HEK293 (cell line): Measurements from ENCODE around the gene TNFRSF11A.

Experiments
- FEZF1 ChIP-seq: fragments of 450-650 bp; formaldehyde crosslinking; IDR thresholded peaks from 2 replicates; pipeline ENCODE4 v1.5.1; 2016; ENCODE audit warnings: missing biosample characterization, missing genetic modification characterization
- GFI1B ChIP-seq: fragments of 450-650 bp; formaldehyde crosslinking; IDR thresholded peaks from 2 replicates; pipeline ENCODE4 v1.5.1; 2016; ENCODE audit warnings: missing biosample characterization, missing genetic modification characterization
- HOXC10 ChIP-seq: sonication (generic); formaldehyde crosslinking; IDR thresholded peaks from 2 replicates; pipeline ENCODE4 v1.8.1; 2023; ENCODE audit warnings: mild to moderate bottlenecking, missing genetic modification reagents
- HOXD13 ChIP-seq: sonication (generic); formaldehyde crosslinking; IDR thresholded peaks from 2 replicates; pipeline ENCODE4 v1.8.0; 2022; ENCODE audit warnings: missing genetic modification reagents, borderline replicate concordance
- MEIS1 ChIP-seq: sonication (generic); formaldehyde crosslinking; IDR thresholded peaks from 2 replicates; pipeline ENCODE4 v1.8.1; 2022; ENCODE audit warnings: missing genetic modification reagents, mild to moderate bottlenecking, borderline replicate concordance
- OSR2 ChIP-seq: fragments of 450-650 bp; formaldehyde crosslinking; IDR thresholded peaks from 2 replicates; pipeline ENCODE4 v1.5.1; 2016; ENCODE audit warnings: missing biosample characterization, missing genetic modification characterization
- SCRT2 ChIP-seq: fragments of 450-650 bp; formaldehyde crosslinking; IDR thresholded peaks from 2 replicates; pipeline ENCODE4 v1.5.1; 2016; ENCODE audit warnings: missing biosample characterization, missing genetic modification characterization
- ZBTB20 ChIP-seq: fragments of 450-650 bp; formaldehyde crosslinking; IDR thresholded peaks from 2 replicates; pipeline ENCODE4 v1.5.1; 2016; ENCODE audit warnings: missing biosample characterization, missing genetic modification characterization
- ZNF112 ChIP-seq: fragments of 450-650 bp; formaldehyde crosslinking; IDR thresholded peaks from 2 replicates; pipeline ENCODE4 v1.5.0; 2017; ENCODE audit warnings: missing biosample characterization, missing genetic modification characterization
- ZNF114 ChIP-seq: fragments of 450-650 bp; formaldehyde crosslinking; IDR thresholded peaks from 2 replicates; pipeline ENCODE4 v1.5.0; 2017; ENCODE audit warnings: missing biosample characterization, missing genetic modification characterization
- ZNF146 ChIP-seq: fragments of 450-650 bp; formaldehyde crosslinking; IDR thresholded peaks from 2 replicates; pipeline ENCODE4 v1.5.1; 2016; ENCODE audit warnings: missing biosample characterization, missing genetic modification characterization
- ZNF155 ChIP-seq: fragments of 450-650 bp; formaldehyde crosslinking; IDR thresholded peaks from 2 replicates; pipeline ENCODE4 v1.5.1; 2016; ENCODE audit warnings: missing biosample characterization, missing genetic modification characterization
- ZNF16 ChIP-seq: fragments of 450-650 bp; formaldehyde crosslinking; IDR thresholded peaks from 2 replicates; pipeline ENCODE4 v1.5.1; 2016; ENCODE audit warnings: low read depth, missing biosample characterization, missing genetic modification characterization
- ZNF324 ChIP-seq: fragments of 450-650 bp; formaldehyde crosslinking; IDR thresholded peaks from 2 replicates; pipeline ENCODE4 v1.5.1; 2016; ENCODE audit warnings: missing biosample characterization, missing genetic modification characterization
- ZNF391 ChIP-seq: fragments of 450-650 bp; formaldehyde crosslinking; IDR thresholded peaks from 2 replicates; pipeline ENCODE4 v1.5.1; 2016; ENCODE audit warnings: low read depth, missing biosample characterization, missing genetic modification characterization, borderline replicate concordance
- ZNF433 ChIP-seq: fragments of 450-650 bp; formaldehyde crosslinking; IDR thresholded peaks from 2 replicates; pipeline ENCODE4 v1.5.1; 2016; ENCODE audit warnings: missing biosample characterization, missing genetic modification characterization, low read depth
- ZNF530 ChIP-seq: fragments of 450-650 bp; formaldehyde crosslinking; IDR thresholded peaks from 2 replicates; pipeline ENCODE4 v1.5.1; 2016; ENCODE audit warnings: low read depth, missing biosample characterization, missing genetic modification characterization
- ZNF624 ChIP-seq: fragments of 450-650 bp; formaldehyde crosslinking; IDR thresholded peaks from 2 replicates; pipeline ENCODE4 v1.5.1; 2017; ENCODE audit warnings: missing biosample characterization, missing genetic modification characterization
- ZNF626 ChIP-seq: fragments of 450-650 bp; sonication (Bioruptor Pico); formaldehyde crosslinking; IDR thresholded peaks from 2 replicates; pipeline ENCODE4 v1.5.1; 2018; ENCODE audit warnings: missing biosample characterization, missing genetic modification characterization, inconsistent platforms
- ZNF747 ChIP-seq: fragments of 450-650 bp; formaldehyde crosslinking; IDR thresholded peaks from 2 replicates; pipeline ENCODE4 v1.5.1; 2016; ENCODE audit warnings: missing biosample characterization, missing genetic modification characterization
- ZNF76 ChIP-seq: fragments of 450-650 bp; formaldehyde crosslinking; IDR thresholded peaks from 2 replicates; pipeline ENCODE4; 2016; ENCODE audit warnings: low read depth, missing biosample characterization, missing genetic modification characterization, borderline replicate concordance
- ZSCAN16 ChIP-seq: fragments of 450-650 bp; formaldehyde crosslinking; IDR thresholded peaks from 2 replicates; pipeline ENCODE4 v1.5.1; 2016; ENCODE audit warnings: missing biosample characterization, missing genetic modification characterization
- TF ChIP-seq, protein P1 (sequence below): fragments of 450-650 bp; formaldehyde crosslinking; IDR thresholded peaks from 2 replicates; pipeline ENCODE4 v1.5.1; 2016; ENCODE audit warnings: missing biosample characterization, missing genetic modification characterization
- TF ChIP-seq, protein P2 (sequence below): fragments of 450-650 bp; formaldehyde crosslinking; optimal IDR thresholded peaks from 2 replicates; pipeline ENCODE3; 2016; ENCODE audit warnings: missing biosample characterization, mild to moderate bottlenecking, missing genetic modification characterization
- TF ChIP-seq, protein P3 (sequence below): IDR thresholded peaks from 2 replicates; pipeline ENCODE4 v1.6.1; 2011; ENCODE audit warnings: mild to moderate bottlenecking, low read depth, low read length, borderline replicate concordance
- TF ChIP-seq, protein P4 (sequence below): fragments of 450-650 bp; formaldehyde crosslinking; IDR thresholded peaks from 2 replicates; pipeline ENCODE4 v1.5.1; 2016; ENCODE audit warnings: missing biosample characterization, missing genetic modification characterization
- TF ChIP-seq, protein P5 (sequence below): fragments of 450-650 bp; formaldehyde crosslinking; IDR thresholded peaks from 2 replicates; pipeline ENCODE4 v1.5.1; 2016; ENCODE audit warnings: missing biosample characterization, missing genetic modification characterization
- TF ChIP-seq, protein P6 (sequence below): fragments of 450-650 bp; formaldehyde crosslinking; IDR thresholded peaks from 2 replicates; pipeline ENCODE4 v1.5.1; 2017; ENCODE audit warnings: missing biosample characterization, missing genetic modification characterization

TNFRSF11A gene

DNA sequence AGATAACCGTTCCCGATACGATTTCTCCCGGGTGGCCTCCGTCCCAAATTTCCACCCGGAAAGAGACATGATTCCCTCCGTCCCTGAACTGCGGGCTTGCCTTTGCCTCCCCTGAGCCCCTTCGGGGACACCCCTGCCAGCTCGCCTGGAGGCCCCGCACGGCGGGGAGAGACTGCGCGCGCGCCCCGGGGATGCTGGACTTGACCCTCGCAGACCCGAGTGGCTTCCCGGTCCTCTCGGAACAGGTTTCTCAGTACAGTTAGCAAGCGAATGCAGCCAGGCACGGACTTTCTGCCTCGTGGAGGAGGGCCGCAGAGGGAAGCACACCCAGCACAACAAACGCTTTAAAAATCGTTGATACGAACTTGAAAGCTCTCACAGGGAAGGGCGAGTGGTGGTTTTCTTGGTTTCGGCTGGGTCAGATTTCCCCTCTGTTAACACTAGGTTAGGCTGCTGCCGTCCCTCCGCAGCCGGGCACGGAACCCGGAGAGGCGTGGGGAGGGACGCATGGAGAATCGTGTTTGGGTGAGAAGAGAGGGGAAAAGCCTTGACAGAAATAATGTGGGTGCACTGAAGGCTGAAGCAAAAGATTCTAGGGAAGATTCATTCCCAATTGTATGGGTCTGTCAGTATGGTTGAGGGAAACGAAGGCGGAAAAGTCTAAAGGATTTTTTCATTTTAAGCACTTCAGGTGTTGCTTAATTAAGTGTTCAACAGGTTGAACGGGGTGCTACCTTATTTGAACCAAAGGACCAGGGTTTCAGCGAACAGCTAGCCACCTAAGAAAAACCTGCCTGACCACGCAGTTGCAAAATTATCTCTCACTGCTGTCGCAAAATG lies 916 bp downstream of the TNFRSF11A start (continued):
- TF ChIP-seq, protein P1, sequence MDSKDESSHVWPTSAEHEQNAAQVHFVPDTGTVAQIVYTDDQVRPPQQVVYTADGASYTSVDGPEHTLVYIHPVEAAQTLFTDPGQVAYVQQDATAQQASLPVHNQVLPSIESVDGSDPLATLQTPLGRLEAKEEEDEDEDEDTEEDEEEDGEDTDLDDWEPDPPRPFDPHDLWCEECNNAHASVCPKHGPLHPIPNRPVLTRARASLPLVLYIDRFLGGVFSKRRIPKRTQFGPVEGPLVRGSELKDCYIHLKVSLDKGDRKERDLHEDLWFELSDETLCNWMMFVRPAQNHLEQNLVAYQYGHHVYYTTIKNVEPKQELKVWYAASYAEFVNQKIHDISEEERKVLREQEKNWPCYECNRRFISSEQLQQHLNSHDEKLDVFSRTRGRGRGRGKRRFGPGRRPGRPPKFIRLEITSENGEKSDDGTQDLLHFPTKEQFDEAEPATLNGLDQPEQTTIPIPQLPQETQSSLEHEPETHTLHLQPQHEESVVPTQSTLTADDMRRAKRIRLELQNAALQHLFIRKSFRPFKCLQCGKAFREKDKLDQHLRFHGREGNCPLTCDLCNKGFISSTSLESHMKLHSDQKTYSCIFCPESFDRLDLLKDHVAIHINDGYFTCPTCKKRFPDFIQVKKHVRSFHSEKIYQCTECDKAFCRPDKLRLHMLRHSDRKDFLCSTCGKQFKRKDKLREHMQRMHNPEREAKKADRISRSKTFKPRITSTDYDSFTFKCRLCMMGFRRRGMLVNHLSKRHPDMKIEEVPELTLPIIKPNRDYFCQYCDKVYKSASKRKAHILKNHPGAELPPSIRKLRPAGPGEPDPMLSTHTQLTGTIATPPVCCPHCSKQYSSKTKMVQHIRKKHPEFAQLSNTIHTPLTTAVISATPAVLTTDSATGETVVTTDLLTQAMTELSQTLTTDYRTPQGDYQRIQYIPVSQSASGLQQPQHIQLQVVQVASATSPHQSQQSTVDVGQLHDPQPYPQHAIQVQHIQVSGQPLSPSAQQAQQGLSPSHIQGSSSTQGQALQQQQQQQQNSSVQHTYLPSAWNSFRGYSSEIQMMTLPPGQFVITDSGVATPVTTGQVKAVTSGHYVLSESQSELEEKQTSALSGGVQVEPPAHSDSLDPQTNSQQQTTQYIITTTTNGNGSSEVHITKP (tag by site-specific recombination), result peak; percentile 56; the same call in 1 of the 2 replicates
- no peak; the same call in 1 of the 2 replicates for TF ChIP-seq FEZF1
- peak; percentile 43; the same call in 1 of the 2 replicates for TF ChIP-seq ZNF76
- TF ChIP-seq ZNF155, result no peak
- TF ChIP-seq ZNF114 (tag by site-specific recombination), result no peak
- TF ChIP-seq ZNF146 (tag by site-specific recombination), result no peak
- TF ChIP-seq ZNF324, result no peak
- no peak for TF ChIP-seq GFI1B (tag by site-specific recombination)
- peak; percentile 93 for TF ChIP-seq SCRT2 (tag by site-specific recombination)
- TF ChIP-seq, protein P2, sequence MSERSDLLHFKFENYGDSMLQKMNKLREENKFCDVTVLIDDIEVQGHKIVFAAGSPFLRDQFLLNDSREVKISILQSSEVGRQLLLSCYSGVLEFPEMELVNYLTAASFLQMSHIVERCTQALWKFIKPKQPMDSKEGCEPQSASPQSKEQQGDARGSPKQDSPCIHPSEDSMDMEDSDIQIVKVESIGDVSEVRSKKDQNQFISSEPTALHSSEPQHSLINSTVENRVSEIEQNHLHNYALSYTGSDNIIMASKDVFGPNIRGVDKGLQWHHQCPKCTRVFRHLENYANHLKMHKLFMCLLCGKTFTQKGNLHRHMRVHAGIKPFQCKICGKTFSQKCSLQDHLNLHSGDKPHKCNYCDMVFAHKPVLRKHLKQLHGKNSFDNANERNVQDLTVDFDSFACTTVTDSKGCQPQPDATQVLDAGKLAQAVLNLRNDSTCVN (tag by site-specific recombination), result peak; percentile 66
- no peak for TF ChIP-seq ZNF530
- TF ChIP-seq ZSCAN16 (tag by site-specific recombination), result no peak
- TF ChIP-seq, protein P3, sequence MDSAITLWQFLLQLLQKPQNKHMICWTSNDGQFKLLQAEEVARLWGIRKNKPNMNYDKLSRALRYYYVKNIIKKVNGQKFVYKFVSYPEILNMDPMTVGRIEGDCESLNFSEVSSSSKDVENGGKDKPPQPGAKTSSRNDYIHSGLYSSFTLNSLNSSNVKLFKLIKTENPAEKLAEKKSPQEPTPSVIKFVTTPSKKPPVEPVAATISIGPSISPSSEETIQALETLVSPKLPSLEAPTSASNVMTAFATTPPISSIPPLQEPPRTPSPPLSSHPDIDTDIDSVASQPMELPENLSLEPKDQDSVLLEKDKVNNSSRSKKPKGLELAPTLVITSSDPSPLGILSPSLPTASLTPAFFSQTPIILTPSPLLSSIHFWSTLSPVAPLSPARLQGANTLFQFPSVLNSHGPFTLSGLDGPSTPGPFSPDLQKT, result no peak
- no peak for TF ChIP-seq ZNF433
- TF ChIP-seq, protein P4, sequence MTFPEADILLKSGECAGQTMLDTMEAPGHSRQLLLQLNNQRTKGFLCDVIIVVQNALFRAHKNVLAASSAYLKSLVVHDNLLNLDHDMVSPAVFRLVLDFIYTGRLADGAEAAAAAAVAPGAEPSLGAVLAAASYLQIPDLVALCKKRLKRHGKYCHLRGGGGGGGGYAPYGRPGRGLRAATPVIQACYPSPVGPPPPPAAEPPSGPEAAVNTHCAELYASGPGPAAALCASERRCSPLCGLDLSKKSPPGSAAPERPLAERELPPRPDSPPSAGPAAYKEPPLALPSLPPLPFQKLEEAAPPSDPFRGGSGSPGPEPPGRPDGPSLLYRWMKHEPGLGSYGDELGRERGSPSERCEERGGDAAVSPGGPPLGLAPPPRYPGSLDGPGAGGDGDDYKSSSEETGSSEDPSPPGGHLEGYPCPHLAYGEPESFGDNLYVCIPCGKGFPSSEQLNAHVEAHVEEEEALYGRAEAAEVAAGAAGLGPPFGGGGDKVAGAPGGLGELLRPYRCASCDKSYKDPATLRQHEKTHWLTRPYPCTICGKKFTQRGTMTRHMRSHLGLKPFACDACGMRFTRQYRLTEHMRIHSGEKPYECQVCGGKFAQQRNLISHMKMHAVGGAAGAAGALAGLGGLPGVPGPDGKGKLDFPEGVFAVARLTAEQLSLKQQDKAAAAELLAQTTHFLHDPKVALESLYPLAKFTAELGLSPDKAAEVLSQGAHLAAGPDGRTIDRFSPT (tag by site-specific recombination), result no peak
- TF ChIP-seq HOXD13 (CRISPR knock-in tag), result no peak
- no peak for TF ChIP-seq ZNF391 (tag by site-specific recombination)
- TF ChIP-seq ZNF16, result no peak
- peak; percentile 28; the same call in 1 of the 2 replicates for TF ChIP-seq ZBTB20
- TF ChIP-seq, protein P5, sequence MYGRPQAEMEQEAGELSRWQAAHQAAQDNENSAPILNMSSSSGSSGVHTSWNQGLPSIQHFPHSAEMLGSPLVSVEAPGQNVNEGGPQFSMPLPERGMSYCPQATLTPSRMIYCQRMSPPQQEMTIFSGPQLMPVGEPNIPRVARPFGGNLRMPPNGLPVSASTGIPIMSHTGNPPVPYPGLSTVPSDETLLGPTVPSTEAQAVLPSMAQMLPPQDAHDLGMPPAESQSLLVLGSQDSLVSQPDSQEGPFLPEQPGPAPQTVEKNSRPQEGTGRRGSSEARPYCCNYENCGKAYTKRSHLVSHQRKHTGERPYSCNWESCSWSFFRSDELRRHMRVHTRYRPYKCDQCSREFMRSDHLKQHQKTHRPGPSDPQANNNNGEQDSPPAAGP (tag by site-specific recombination), result no peak
- no peak for TF ChIP-seq ZNF626
- TF ChIP-seq, protein P6, sequence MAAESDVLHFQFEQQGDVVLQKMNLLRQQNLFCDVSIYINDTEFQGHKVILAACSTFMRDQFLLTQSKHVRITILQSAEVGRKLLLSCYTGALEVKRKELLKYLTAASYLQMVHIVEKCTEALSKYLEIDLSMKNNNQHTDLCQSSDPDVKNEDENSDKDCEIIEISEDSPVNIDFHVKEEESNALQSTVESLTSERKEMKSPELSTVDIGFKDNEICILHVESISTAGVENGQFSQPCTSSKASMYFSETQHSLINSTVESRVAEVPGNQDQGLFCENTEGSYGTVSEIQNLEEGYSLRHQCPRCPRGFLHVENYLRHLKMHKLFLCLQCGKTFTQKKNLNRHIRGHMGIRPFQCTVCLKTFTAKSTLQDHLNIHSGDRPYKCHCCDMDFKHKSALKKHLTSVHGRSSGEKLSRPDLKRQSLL, result no peak
- TF ChIP-seq HOXC10 (CRISPR knock-in tag), result no peak
- no peak for TF ChIP-seq OSR2 (tag by site-specific recombination)
- no peak for TF ChIP-seq MEIS1 (CRISPR knock-in tag)
- TF ChIP-seq ZNF624 (tag by site-specific recombination), result no peak
- TF ChIP-seq ZNF112 (tag by site-specific recombination), result no peak
- no peak for TF ChIP-seq ZNF747 (tag by site-specific recombination)
